ENCODE data around the gene SEMA6D.

SEMA6D gene

GRCh38 chr15:47717036-47717612 lies at the start of gene SEMA6D:
SEMA6D (plus strand) TSS chr15:47717505; CDS start chr15:47759799, 42,294 bp downstream.
- DNase-seq = no peak

GRCh38 chr15:47669221-47669620 lies 48.1 kb upstream of the SEMA6D start:
- DNase-seq = no peak

GRCh38 chr15:47670365-47670764 lies 46.9 kb upstream of the SEMA6D start:
- no peak for DNase-seq

- no peak for DNase-seq
Observed at GRCh38 chr15:47673232-47673761, 44.0 kb upstream of the SEMA6D start.

- no peak for DNase-seq
Observed at GRCh38 chr15:47674586-47675232, 42.6 kb upstream of the SEMA6D start.

- DNase-seq = no peak
Observed at GRCh38 chr15:47675735-47676134, 41.6 kb upstream of the SEMA6D start.

GRCh38 chr15:47678040-47678439 lies 39.3 kb upstream of the SEMA6D start:
- DNase-seq = no peak

GRCh38 chr15:47682661-47683060 lies 34.6 kb upstream of the SEMA6D start:
- DNase-seq = no peak

GRCh38 chr15:47685141-47685870 lies 32.0 kb upstream of the SEMA6D start:
- DNase-seq = no peak

GRCh38 chr15:47688573-47689086 lies 28.7 kb upstream of the SEMA6D start:
- no peak for DNase-seq

GRCh38 chr15:47689660-47690059 lies 27.6 kb upstream of the SEMA6D start:
- no peak for DNase-seq

GRCh38 chr15:47691882-47692281 lies 25.4 kb upstream of the SEMA6D start:
- DNase-seq = no peak

GRCh38 chr15:47696351-47696750 lies 21.0 kb upstream of the SEMA6D start:
- no peak for DNase-seq

- no peak for DNase-seq
Observed at GRCh38 chr15:47705281-47705997, 11.9 kb upstream of the SEMA6D start.

GRCh38 chr15:47707391-47707790 lies 9.9 kb upstream of the SEMA6D start:
- no peak for DNase-seq

GRCh38 chr15:47708161-47708980 lies 8.9 kb upstream of the SEMA6D start:
- DNase-seq = no peak

- DNase-seq = no peak
Observed at GRCh38 chr15:47711655-47712054, 5.7 kb upstream of the SEMA6D start.

GRCh38 chr15:47715402-47715801 lies 1.9 kb upstream of the SEMA6D start:
- DNase-seq = no peak

GRCh38 chr15:47715856-47716445 lies 1.4 kb upstream of the SEMA6D start:
- DNase-seq = no peak

GRCh38 chr15:47716516-47716915 lies 789 bp upstream of the SEMA6D start:
- DNase-seq = no peak
